Activated CD8-positive, alpha-beta memory T cell treated with anti-CD3 and anti-CD28 coated beads for 24 hours (primary cell): Measurements from ENCODE around the gene POLE4.

Source experiments
- DNase-seq: peaks from one replicate; pipeline ENCODE4 v3.0.0-alpha.2; 2020

Gene POLE4

GRCh38 chr2:75003276-75003675 lies 44.8 kb downstream of the POLE4 start:
- DNase-seq = no peak

DNA sequence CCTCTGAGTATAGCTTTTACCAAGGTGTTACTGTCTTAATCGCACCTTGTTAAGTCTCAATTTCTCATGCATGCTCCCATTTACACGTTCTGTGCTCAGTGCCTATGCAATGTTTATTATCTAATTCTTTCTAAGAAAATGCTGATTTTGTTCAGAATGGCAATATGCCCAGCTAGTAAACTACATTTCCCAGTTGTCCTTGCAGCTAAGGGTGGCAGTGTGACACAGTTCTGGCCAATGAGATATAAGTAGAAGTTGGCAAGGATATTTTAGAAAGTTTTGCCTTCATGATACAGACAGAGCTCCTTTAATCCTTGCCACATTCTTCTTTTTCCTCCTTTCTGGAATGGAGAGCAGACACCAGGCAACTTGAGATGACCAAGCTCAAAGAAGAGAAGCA lies 45.3 kb downstream of the POLE4 start:
- no peak for DNase-seq

DNA sequence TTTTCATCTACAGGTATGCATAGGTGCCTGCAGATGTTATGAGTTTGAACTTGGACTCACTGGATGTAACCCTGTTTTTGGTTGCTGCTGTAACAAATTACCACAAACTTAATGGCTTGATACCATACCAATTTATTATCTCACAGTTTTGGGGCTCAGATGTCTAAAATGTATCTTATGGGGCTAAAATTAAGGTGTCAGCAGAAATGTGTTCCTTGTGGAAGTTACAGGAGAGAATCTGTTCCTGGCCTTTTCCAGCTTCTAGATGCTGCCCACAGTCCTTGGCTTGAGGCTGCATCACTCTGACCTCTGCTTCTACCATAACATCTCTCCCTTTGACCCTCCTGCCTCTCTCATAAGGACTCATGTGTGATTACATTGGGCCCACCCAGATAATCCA lies 47.6 kb downstream of the POLE4 start:
- no peak for DNase-seq

DNA sequence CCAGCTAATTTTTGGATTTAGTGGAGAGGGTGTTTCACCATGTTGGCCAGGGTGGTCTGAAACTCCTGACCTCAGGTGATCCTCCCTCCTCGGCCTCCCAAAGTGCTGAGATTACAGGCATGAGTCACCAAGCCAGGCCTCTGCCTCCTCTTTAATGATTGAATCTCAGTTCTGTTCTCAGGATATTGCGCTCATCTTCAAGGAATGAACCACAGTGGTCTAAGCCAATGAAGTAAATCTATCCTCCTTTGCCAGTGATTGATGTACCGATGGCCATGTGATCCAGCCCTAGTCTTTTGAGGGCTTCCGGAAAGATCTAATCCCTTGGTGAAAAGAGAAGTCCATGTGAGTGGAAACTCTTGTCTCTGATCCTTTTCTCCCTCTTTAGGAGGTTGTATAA lies 48.6 kb downstream of the POLE4 start:
- no peak for DNase-seq

GRCh38 chr2:75007819-75008218 lies 49.4 kb downstream of the POLE4 start:
- DNase-seq = no peak

DNA sequence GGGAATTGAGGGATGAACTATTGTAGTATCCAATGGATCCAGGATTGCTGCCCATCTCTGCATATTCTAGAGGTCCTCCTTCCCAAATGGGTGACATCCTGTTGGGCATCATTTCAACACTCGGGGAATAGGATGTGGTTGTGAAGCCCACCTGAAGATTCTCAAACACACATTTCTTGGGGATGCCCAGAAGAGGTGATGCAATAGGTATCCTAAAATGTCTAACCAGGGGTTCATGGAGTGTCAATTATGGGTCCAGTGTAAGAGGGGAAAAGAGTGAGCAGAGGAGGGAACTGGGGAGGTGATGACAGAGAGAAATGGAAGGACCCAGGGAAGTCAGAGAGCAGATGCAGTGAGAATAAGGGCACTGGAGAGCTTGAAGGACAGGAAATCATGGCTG lies 52.1 kb downstream of the POLE4 start:
- no peak for DNase-seq

DNA sequence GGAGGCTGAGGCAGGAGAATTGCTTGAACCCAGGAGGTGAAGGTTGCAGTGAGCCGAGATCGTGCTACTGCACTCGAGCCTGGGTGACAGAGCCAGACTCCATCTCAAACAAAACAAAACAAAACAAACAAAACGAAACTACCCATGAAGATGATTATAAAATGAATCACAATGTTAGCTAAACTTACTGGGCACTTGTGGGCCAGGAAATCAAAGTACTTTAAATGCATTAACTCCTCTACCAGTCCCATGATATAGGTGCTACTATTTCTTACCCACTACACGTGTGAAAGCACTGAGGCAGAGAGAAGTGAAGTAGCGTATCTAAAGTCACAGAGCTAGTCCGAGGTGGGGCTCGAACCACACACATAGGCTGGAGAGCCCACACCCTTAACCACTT lies 53.6 kb downstream of the POLE4 start:
- DNase-seq = no peak

- DNase-seq = no peak
These were observed 59.7 kb downstream of the POLE4 start for GRCh38 chr2:75018162-75018561.
